Endothelial cell of umbilical vein (primary cell): ENCODE measurements around the gene ZNF827. TPM values are rescaled to one million over a fixed set of nuclear protein-coding genes. Genes with fewer than 3 reads are reported as not detected.

Source experiments
- BruUV-seq: library from RNA; stranded (reverse); fragments of 400-500 nt; replicated peaks from 2 replicates; lab custom pipeline; 2021; lab: Mats Ljungman, UMichigan
- CTCF ChIA-PET: fragments of 300-600, 350-600 bp; sonication (Branson Sonifier 250); formaldehyde crosslinking; loops from one replicate; lab custom pipeline; 2021; ENCODE audit warnings: antibody characterized with exemption, inconsistent platforms; lab: Charles Lee
- POLR2A ChIA-PET: fragments of 300-600, 350-600 bp; sonication (Branson Sonifier 250); formaldehyde crosslinking; loops from one replicate; lab custom pipeline; 2021; ENCODE audit warnings: antibody characterized with exemption, inconsistent platforms; lab: Charles Lee
- DNase-seq: peaks from one replicate; pipeline ENCODE4 v3.0.0-alpha.2; 2011; ENCODE audit warnings: low read depth, low spot score
- FAIRE-seq: peaks from 2 replicates; lab custom pipeline; 2011; peaks lifted over from hg19 to GRCh38; lab: Jason Lieb, UNC
- H2AFZ ChIP-seq: 2 replicates; pipeline ENCODE4 v1.6.0; 2012; ENCODE audit warnings: low read depth, low read length, control low read depth, inconsistent platforms
- H3K27ac ChIP-seq: 2 replicates; pipeline ENCODE4 v1.5.1; 2011; ENCODE audit warnings: low read depth, mild to moderate bottlenecking, control low read depth, low read length, moderate library complexity; ENCODE audit not compliant: insufficient read depth
- H3K27me3 ChIP-seq, 2 experiments: 2 replicates each; pipeline versions ENCODE4 v1.6.0 to v1.6.1; 2011; ENCODE audit warnings: low read length in 2 of 2, mixed read lengths in 1 of 2; ENCODE audit not compliant: control insufficient read depth in 2 of 2, insufficient read depth in 2 of 2
- H3K36me3 ChIP-seq, 2 experiments: 2 replicates in 1 of 2; 3 replicates in 1 of 2; pipeline ENCODE4 v1.5.1; 2011; ENCODE audit warnings: low read length in 2 of 2, mild to moderate bottlenecking in 1 of 2, moderate library complexity in 1 of 2; ENCODE audit not compliant: control insufficient read depth in 2 of 2, insufficient read depth in 2 of 2; ENCODE audit errors: extremely low read depth in 1 of 2
- H3K4me1 ChIP-seq: 3 replicates; pipeline ENCODE4 v1.5.1; 2011; ENCODE audit warnings: mild to moderate bottlenecking, low read length; ENCODE audit not compliant: control insufficient read depth, insufficient read depth; ENCODE audit errors: extremely low read depth
- H3K4me2 ChIP-seq: 2 replicates; pipeline ENCODE4 v1.6.1; 2011; ENCODE audit warnings: low read length, control low read depth, mixed read lengths; ENCODE audit not compliant: insufficient read depth
- H3K4me3 ChIP-seq, 3 experiments: fragments of 200-600 bp in 1 of 3; sonication (generic), shearing (Covaris generic) in 1 of 3; replicated peaks in 1 of 3; 2 replicates each; pipeline ENCODE4 v1.5.1; 2011 to 2016; ENCODE audit warnings: control low read depth in 3 of 3, low read length in 3 of 3, mild to moderate bottlenecking in 2 of 3, inconsistent platforms in 1 of 3, low read depth in 1 of 3, moderate library complexity in 1 of 3; ENCODE audit not compliant: insufficient read depth in 1 of 3
- H3K79me2 ChIP-seq: 2 replicates; pipeline ENCODE4 v1.6.0; 2012; ENCODE audit warnings: low read length, inconsistent platforms; ENCODE audit not compliant: control insufficient read depth, insufficient read depth
- H3K9ac ChIP-seq: replicated peaks from 2 replicates; pipeline ENCODE3; 2011; ENCODE audit warnings: low read length, control low read depth; ENCODE audit not compliant: insufficient read depth; ENCODE audit errors: extremely low read depth
- H3K9me1 ChIP-seq: replicated peaks from 3 replicates; pipeline ENCODE4 v1.6.0; 2011; ENCODE audit warnings: mild to moderate bottlenecking, low read length; ENCODE audit not compliant: control insufficient read depth, insufficient read depth; ENCODE audit errors: extremely low read depth
- H3K9me3 ChIP-seq: replicated peaks from 2 replicates; pipeline ENCODE4 v1.5.1; 2012; ENCODE audit warnings: low read length, inconsistent platforms; ENCODE audit not compliant: control insufficient read depth, insufficient read depth
- H4K20me1 ChIP-seq: replicated peaks from 2 replicates; pipeline ENCODE3; 2011; ENCODE audit warnings: mild to moderate bottlenecking, low read length; ENCODE audit not compliant: control insufficient read depth, insufficient read depth; ENCODE audit errors: extremely low read depth
- EZH2 ChIP-seq: IDR thresholded peaks from 2 replicates; pipeline ENCODE4 v1.6.1; 2012; ENCODE audit warnings: borderline replicate concordance, low read depth, mild to moderate bottlenecking, moderate library complexity, low read length, inconsistent platforms; ENCODE audit not compliant: severe bottlenecking
- FOS ChIP-seq: IDR thresholded peaks from 2 replicates; pipeline ENCODE4 v1.6.1; 2011; ENCODE audit warnings: mild to moderate bottlenecking, low read length, moderate library complexity, borderline replicate concordance; ENCODE audit not compliant: insufficient read depth
- GATA2 ChIP-seq: IDR thresholded peaks from 2 replicates; pipeline ENCODE4 v1.7.0; 2011; ENCODE audit warnings: low read depth, mild to moderate bottlenecking, moderate library complexity, mixed read lengths, low read length; ENCODE audit not compliant: insufficient read length, insufficient read depth
- JUN ChIP-seq: IDR thresholded peaks from 2 replicates; pipeline ENCODE4 v1.6.1; 2011; ENCODE audit warnings: borderline replicate concordance, low read depth; ENCODE audit not compliant: insufficient read length, insufficient read depth
- MYC ChIP-seq: IDR thresholded peaks from one replicate; pipeline ENCODE4 v1.6.1; 2011; ENCODE audit warnings: mild to moderate bottlenecking, low read depth, low read length
- POLR2A ChIP-seq: IDR thresholded peaks from 2 replicates; pipeline ENCODE4 v1.6.1; 2012; ENCODE audit warnings: low read depth, mild to moderate bottlenecking, control low read depth, low read length
- POLR2AphosphoS5 ChIP-seq: IDR thresholded peaks from 2 replicates; pipeline ENCODE4 v1.6.1; 2012; ENCODE audit warnings: low read depth, mild to moderate bottlenecking, control low read depth, low read length, moderate library complexity; ENCODE audit not compliant: insufficient read depth
- dilution Hi-C: fragments of 300-500 bp; cut with MboI; formaldehyde crosslinking; loops from one replicate; pipeline ENCODE4 v1.15.0; 2019; ENCODE audit warnings: low sequenced_read_pairs; ENCODE audit not compliant: extremely low pct_ligation_motif_present
- intact Hi-C: fragments of 100-400 bp; cut with micrococcal nuclease; formaldehyde crosslinking; loops from one replicate; pipeline ENCODE4 v1.10.0; 2022
- polyA plus RNA-seq, 4 experiments: library from polyadenylated mRNA; depleted of rRNA in 3 of 4; stranded (reverse) in 3 of 4; unstranded in 1 of 4; fragments of >200 nt; gene quantifications; 2 replicates each; pipeline versions ENCODE4 v1.2.1 to v1.2.3, GENCODE V29; 2011 to 2012; ENCODE audit warnings: missing spikeins in 1 of 4
- total RNA-seq: library from RNA; stranded (reverse); gene quantifications from 2 replicates; pipeline ENCODE4 v1.2.3, GENCODE V29; 2021
- TF ChIP-seq, protein P1 (sequence below), 2 donors: IDR thresholded peaks; 1 replicate in 1 of 2; 2 replicates in 1 of 2; pipeline ENCODE4 v1.5.1; 2011; ENCODE audit warnings: low read length in 2 of 2, mild to moderate bottlenecking in 2 of 2, moderate library complexity in 2 of 2, control low read depth in 1 of 2, inconsistent platforms in 1 of 2, low read depth in 1 of 2; ENCODE audit not compliant: insufficient read depth in 1 of 2; ENCODE audit errors: extremely low read depth in 1 of 2
- TF ChIP-seq, protein P2 (sequence below): IDR thresholded peaks from 2 replicates; pipeline ENCODE4 v1.6.1; 2011; ENCODE audit not compliant: insufficient read depth, insufficient read length

Gene ZNF827
- total and polyA plus RNA-seq, 2 donors (not counting 3 experiments of a cell fraction or from before 2014, with no cell fraction given) = 16.9 to 23.7 TPM

DNA sequence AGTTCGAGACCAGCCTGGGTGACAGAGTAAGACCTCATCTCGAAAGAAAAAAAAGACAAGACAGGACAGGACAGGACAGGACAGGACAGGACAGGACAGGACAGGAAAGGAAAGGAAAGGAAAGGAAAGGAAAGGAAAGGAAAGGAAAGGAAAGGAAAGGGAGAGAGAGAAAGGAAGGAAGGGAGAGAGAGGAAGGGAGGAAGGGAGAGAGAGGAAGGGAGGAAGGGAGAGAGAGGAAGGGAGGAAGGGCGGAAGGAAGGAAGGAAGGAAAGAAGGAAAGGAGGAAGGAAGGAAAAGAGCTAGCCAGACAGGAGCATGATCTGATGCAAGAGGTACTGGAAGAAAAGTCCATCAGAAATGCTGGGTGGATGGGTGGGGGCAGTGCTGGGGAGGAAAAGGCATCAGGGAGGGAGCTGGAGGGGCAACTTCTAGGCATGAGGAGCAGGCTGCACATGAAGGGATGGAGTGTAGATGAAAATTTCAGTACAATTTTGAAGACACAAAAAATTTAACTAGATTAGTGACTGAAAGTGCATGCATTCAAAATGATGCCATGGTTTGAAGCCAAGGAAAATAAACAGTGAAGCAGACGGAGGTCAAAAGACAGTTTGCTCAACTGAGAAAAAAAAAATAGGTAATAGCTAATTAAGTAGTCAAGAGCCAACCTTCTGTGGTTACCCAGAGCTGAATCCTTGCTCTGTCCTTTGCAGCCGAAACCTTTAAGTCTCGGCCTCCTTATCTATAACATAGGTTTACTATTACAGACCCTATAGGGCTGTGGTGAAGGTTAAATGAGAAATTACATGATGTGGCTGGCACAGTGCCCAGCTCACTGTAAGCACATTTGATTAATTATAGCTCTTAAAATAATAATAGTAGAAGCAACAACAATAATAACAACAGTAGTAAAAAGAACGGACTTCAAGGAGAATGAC lies 59.9 kb downstream of the ZNF827 start:
- H3K36me3 ChIP-seq = no peaks in the 10 kb centered on the region
- no TSS peak for BruUV-seq
- FAIRE-seq = peak; percentile 62
- H3K27me3 ChIP-seq = no peaks in the 10 kb centered on the region
- POLR2A ChIA-PET = no interaction called here
- intact Hi-C loops = loop anchor here (1.0 to 2.0 kb wide), 3 partner anchors 36 to 145 kb away; no protein-coding TSS in a partner anchor
- no peak overlapping the region for H3K27ac ChIP-seq
- H2AFZ ChIP-seq = no peak overlapping the region
- H3K9me3 ChIP-seq = no peaks in the 10 kb centered on the region
- peak overlapping the region; percentile 14 for H3K4me2 ChIP-seq
- peak; percentile 75 for DNase-seq
- no peaks in the 10 kb centered on the region for H3K79me2 ChIP-seq
- dilution Hi-C loops = no loop called here
- H3K4me1 ChIP-seq = peaks cover 12% of the 10 kb centered on the region
- H3K9ac ChIP-seq = no peak overlapping the region
- H4K20me1 ChIP-seq = no peaks in the 10 kb centered on the region
- TF ChIP-seq POLR2A = no peak
- TF ChIP-seq, protein P1, sequence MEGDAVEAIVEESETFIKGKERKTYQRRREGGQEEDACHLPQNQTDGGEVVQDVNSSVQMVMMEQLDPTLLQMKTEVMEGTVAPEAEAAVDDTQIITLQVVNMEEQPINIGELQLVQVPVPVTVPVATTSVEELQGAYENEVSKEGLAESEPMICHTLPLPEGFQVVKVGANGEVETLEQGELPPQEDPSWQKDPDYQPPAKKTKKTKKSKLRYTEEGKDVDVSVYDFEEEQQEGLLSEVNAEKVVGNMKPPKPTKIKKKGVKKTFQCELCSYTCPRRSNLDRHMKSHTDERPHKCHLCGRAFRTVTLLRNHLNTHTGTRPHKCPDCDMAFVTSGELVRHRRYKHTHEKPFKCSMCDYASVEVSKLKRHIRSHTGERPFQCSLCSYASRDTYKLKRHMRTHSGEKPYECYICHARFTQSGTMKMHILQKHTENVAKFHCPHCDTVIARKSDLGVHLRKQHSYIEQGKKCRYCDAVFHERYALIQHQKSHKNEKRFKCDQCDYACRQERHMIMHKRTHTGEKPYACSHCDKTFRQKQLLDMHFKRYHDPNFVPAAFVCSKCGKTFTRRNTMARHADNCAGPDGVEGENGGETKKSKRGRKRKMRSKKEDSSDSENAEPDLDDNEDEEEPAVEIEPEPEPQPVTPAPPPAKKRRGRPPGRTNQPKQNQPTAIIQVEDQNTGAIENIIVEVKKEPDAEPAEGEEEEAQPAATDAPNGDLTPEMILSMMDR (IDR thresholded peaks at IDR 0.05; ENCODE audit: extremely low read depth in 1 of 2, insufficient read depth in 1 of 2, low read depth in 1 of 2, low read length in 2 of 2) = no peak
- no peak for TF ChIP-seq MYC
- no peak for TF ChIP-seq EZH2
- TF ChIP-seq, protein P2, sequence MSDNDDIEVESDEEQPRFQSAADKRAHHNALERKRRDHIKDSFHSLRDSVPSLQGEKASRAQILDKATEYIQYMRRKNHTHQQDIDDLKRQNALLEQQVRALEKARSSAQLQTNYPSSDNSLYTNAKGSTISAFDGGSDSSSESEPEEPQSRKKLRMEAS = no peak
- no peak for TF ChIP-seq POLR2AphosphoS5
- TF ChIP-seq GATA2 = no peak
- TF ChIP-seq JUN = no peak
- no peak for TF ChIP-seq FOS
- no peaks in the 10 kb centered on the region for H3K9me1 ChIP-seq
- CTCF ChIA-PET = interaction anchor here (0.8 to 3.9 kb wide), 10 partner anchors 9 to 262 kb away, joined by 3 to 13 read pairs (median 4); no protein-coding TSS in a partner anchor
- no peak overlapping the region for H3K4me3 ChIP-seq
